Kidney (tissue), 14 donors: ENCODE data around the gene ETF1. TPM values are rescaled to one million over a fixed set of nuclear protein-coding genes. Genes with fewer than 3 reads are reported as not detected.

Source experiments
- DNase-seq, 5 donors: peaks; one replicate each; pipeline ENCODE4 v3.0.0-alpha.2; 2013 to 2020
- FAIRE-seq: peaks from 2 replicates; lab custom pipeline; 2012; peaks lifted over from hg19 to GRCh38; lab: Jason Lieb, UNC
- H3K27ac ChIP-seq, 2 donors: one replicate each; pipeline ENCODE4 v1.7.0; 2013; ENCODE audit warnings: low read depth in 2 of 2, low read length in 2 of 2, inconsistent platforms in 1 of 2
- H3K27me3 ChIP-seq: one replicate; pipeline ENCODE4 v1.7.1; 2013; ENCODE audit warnings: low read length, inconsistent platforms; ENCODE audit not compliant: control insufficient read depth, insufficient read depth
- H3K36me3 ChIP-seq, 3 donors: one replicate each; pipeline versions ENCODE4 v1.7.0 to v1.7.1; 2013; ENCODE audit warnings: low read length in 3 of 3, control low read depth in 1 of 3, inconsistent platforms in 1 of 3; ENCODE audit not compliant: insufficient read depth in 3 of 3, control insufficient read depth in 2 of 3
- H3K4me1 ChIP-seq, 3 donors: one replicate each; pipeline versions ENCODE4 v1.7.0 to v1.7.1; 2013; ENCODE audit warnings: low read length in 3 of 3, inconsistent platforms in 1 of 3, low read depth in 1 of 3; ENCODE audit not compliant: control insufficient read depth in 2 of 3, insufficient read depth in 2 of 3
- H3K4me3 ChIP-seq, 3 donors: one replicate each; pipeline versions ENCODE4 v1.7.0 to v1.8.1; 2013; ENCODE audit warnings: low read length in 3 of 3, control low read depth in 1 of 3, inconsistent platforms in 1 of 3
- H3K9ac ChIP-seq, 3 donors: one replicate each; pipeline versions ENCODE4 v1.7.0 to v1.7.1; 2013; ENCODE audit warnings: low read length in 3 of 3, control low read depth in 1 of 3, inconsistent platforms in 1 of 3
- H3K9me3 ChIP-seq, 3 donors: one replicate each; pipeline versions ENCODE4 v1.7.0 to v1.7.1; 2013; ENCODE audit warnings: low read length in 3 of 3, control low read depth in 1 of 3, inconsistent platforms in 1 of 3; ENCODE audit not compliant: control insufficient read depth in 2 of 3, insufficient read depth in 1 of 3
- CTCF ChIP-seq: IDR thresholded peaks from 3 replicates; pipeline ENCODE4 v1.5.1; 2012; ENCODE audit warnings: mild to moderate bottlenecking, moderate library complexity, borderline replicate concordance; ENCODE audit not compliant: insufficient read depth; ENCODE audit errors: extremely low read depth
- intact Hi-C: fragments of 100-400 bp; cut with DNase I; formaldehyde crosslinking; loops from one replicate; pipeline ENCODE4 v1.11.1; 2022
- polyA plus RNA-seq: library from polyadenylated mRNA; stranded (reverse); fragments of 350-450 nt; fragmentation: Illumina TruSeq; extraction: RNeasy Lipid Tissue Mini Kit (QIAGEN cat#74804); gene quantifications from one replicate; pipeline ENCODE4 v1.2.3, GENCODE V29; 2014; ENCODE audit warnings: low read depth, low replicate concordance; ENCODE audit not compliant: insufficient read depth
- total RNA-seq: library from RNA; stranded (reverse); fragmentation: NEBNext Ultra II Directional; extraction: Animal tissue kit (Norgen Biotek cat#: 25700); gene quantifications from one replicate; pipeline ENCODE4 v1.2.1, GENCODE V29; 2021
- donor health status: control.
- donor health status: control.
- donor health status: control.
- donor health status: control.
- donor health status: control.
- donor health status: DM: yes; HTN: yes; CAD: no.
- donor health status: Normal renal cell carcinoma (clear cell type).

ETF1 gene
- total and polyA plus RNA-seq, 2 donors from 2014 or later, result 37.5 to 85.6 TPM

DNA sequence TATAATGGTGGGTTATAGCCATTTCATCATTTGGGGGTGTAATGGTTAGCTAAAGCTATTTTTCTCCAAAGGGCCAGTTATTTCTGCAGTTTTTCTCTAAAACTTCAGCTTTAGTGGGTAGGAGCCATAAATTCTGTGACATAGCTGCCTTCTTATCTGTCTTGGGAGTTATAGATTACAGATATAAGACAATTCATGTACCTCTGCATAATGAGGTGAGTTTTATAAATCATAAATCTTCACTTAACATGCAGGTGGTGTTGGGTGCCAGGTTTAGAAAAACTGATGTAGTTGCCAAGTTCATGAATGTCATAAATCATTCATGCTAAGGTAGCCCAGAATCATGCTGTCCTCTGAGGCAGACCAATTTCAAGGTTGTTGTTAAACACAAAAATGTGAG is 42.1 kb upstream of the ETF1 start:
- Histone ChIP-seq H3K4me1 (no peaks in the 10 kb centered on the region), H3K27me3 (no peaks in the 10 kb centered on the region), H3K36me3 (no peaks in the 10 kb centered on the region), H3K9ac (no peak overlapping the region), H3K27ac (no peak overlapping the region), H3K4me3 (no peak overlapping the region), H3K9me3 (no peaks in the 10 kb centered on the region)
- FAIRE-seq (no peak), DNase-seq (no peak)
- intact Hi-C loops, result no loop called here
- TF ChIP-seq CTCF, result no peak

GRCh38 chr5:138583984-138584637 is 41.1 kb upstream of the ETF1 start:
- Histone ChIP-seq H3K4me3 (no peak overlapping the region), H3K27ac (no peak overlapping the region), H3K4me1 (peaks cover 0 to 3% (median 0%) of the 10 kb centered on the region in 3 donors), H3K27me3 (no peaks in the 10 kb centered on the region), H3K36me3 (no peaks in the 10 kb centered on the region), H3K9me3 (no peaks in the 10 kb centered on the region), H3K9ac (no peak overlapping the region)
- FAIRE-seq (no peak), DNase-seq (no peak)
- TF ChIP-seq CTCF, result no peak
- intact Hi-C loops, result no loop called here

GRCh38 chr5:138582959-138583358 is 39.9 kb upstream of the ETF1 start:
- H3K4me1 ChIP-seq, result peaks cover 0 to 3% (median 0%) of the 10 kb centered on the region in 3 donors
- H3K36me3 ChIP-seq, result no peaks in the 10 kb centered on the region
- H3K27ac ChIP-seq, result no peak overlapping the region
- no peaks in the 10 kb centered on the region for H3K9me3 ChIP-seq
- DNase-seq, result no peak
- H3K27me3 ChIP-seq, result no peaks in the 10 kb centered on the region
- TF ChIP-seq CTCF, result no peak
- no peak overlapping the region for H3K4me3 ChIP-seq
- no peak overlapping the region for H3K9ac ChIP-seq
- no peak for FAIRE-seq
- intact Hi-C loops, result no loop called here

DNA sequence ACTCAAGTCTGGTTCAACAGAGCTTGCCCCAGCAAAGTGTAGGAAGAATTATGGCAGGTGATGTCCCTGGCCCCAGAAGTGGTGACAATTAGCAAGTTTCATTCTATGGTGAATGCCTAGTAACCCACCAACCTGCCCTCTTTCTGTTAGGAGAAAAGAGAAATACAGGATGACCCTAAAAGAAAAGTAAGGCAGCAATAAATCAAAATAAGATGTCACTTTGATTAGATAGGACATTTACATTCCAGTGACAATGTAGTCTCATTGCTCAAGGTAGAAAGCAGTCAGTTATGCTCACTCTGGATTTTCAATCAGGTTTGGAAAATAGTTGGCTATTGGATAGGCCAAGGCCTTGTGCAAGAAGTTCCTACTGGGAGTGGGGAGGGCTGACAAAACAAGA is 37.7 kb upstream of the ETF1 start:
- Histone ChIP-seq H3K9me3 (no peaks in the 10 kb centered on the region), H3K27ac (no peak overlapping the region), H3K36me3 (no peaks in the 10 kb centered on the region), H3K27me3 (no peaks in the 10 kb centered on the region), H3K4me3 (no peak overlapping the region), H3K4me1 (peaks cover 0 to 3% (median 0%) of the 10 kb centered on the region in 3 donors), H3K9ac (no peak overlapping the region)
- DNase-seq (no peak), FAIRE-seq (no peak)
- intact Hi-C loops, result no loop called here
- TF ChIP-seq CTCF, result no peak
